BJ (cell line): Measurements from ENCODE around the gene CTTNBP2. TPM values are rescaled to one million over a fixed set of nuclear protein-coding genes. Genes with fewer than 3 reads are reported as not detected.

Experiments used
- CTCF ChIA-PET: fragments of 350-600 bp; formaldehyde crosslinking; extraction: SDS; loops from one replicate; lab custom pipeline; 2021; ENCODE audit warnings: antibody characterized with exemption, inconsistent platforms; lab: Yijun Ruan, JAX
- POLR2A ChIA-PET: fragments of 300-600 bp; sonication (Branson Sonifier 250); formaldehyde crosslinking; extraction: SDS; loops from one replicate; lab custom pipeline; 2021; ENCODE audit warnings: antibody characterized with exemption; lab: Charles Lee
- DNase-seq: peaks from one replicate; pipeline ENCODE4 v3.0.0-alpha.2; 2011; ENCODE audit warnings: low read depth
- H3K27me3 ChIP-seq: 2 replicates; pipeline ENCODE4 v1.6.0; 2011; ENCODE audit warnings: low read length; ENCODE audit not compliant: control insufficient read depth, insufficient read depth
- H3K36me3 ChIP-seq: 2 replicates; pipeline ENCODE4 v1.5.1; 2011; ENCODE audit warnings: low read length; ENCODE audit not compliant: control insufficient read depth, insufficient read depth
- H3K4me3 ChIP-seq: 2 replicates; pipeline ENCODE4 v1.5.1; 2011; ENCODE audit warnings: low read depth, mild to moderate bottlenecking, control low read depth, low read length
- CTCF ChIP-seq: IDR thresholded peaks from 2 replicates; pipeline ENCODE4 v1.5.1; 2011; ENCODE audit warnings: low read depth, mild to moderate bottlenecking, control low read depth, inconsistent platforms, low read length, moderate library complexity; ENCODE audit not compliant: insufficient read depth
- polyA plus RNA-seq: library from polyadenylated mRNA; depleted of rRNA; stranded (reverse); fragments of >200 nt; gene quantifications from 2 replicates; pipeline ENCODE4 v1.2.3, GENCODE V29; 2011

The CTTNBP2 gene
- polyA plus RNA-seq, 1 experiment, result 0.34 TPM

GRCh38 chr7:117816727-117817126 is 56.5 kb downstream of the CTTNBP2 start:
- no peak for TF ChIP-seq CTCF
- CTCF ChIA-PET, result no interaction called here

GRCh38 chr7:117811696-117812095 is 61.5 kb downstream of the CTTNBP2 start:
- no peak for DNase-seq
- Histone ChIP-seq H3K27me3 (no peaks in the 10 kb centered on the region), H3K36me3 (no peaks in the 10 kb centered on the region), H3K4me3 (no peak overlapping the region)
- POLR2A ChIA-PET, result interaction anchor here (0.7 kb wide), 1 partner anchor 18 kb away, joined by 5 read pairs; no protein-coding TSS in a partner anchor
- TF ChIP-seq CTCF, result no peak
- CTCF ChIA-PET, result no interaction called here

More at GRCh38 chr7:117816727-117817126, 56.5 kb downstream of the CTTNBP2 start:
- Histone ChIP-seq H3K4me3 (no peak overlapping the region), H3K36me3 (no peaks in the 10 kb centered on the region), H3K27me3 (no peaks in the 10 kb centered on the region)
- DNase-seq, result no peak
- POLR2A ChIA-PET, result no interaction called here

DNA sequence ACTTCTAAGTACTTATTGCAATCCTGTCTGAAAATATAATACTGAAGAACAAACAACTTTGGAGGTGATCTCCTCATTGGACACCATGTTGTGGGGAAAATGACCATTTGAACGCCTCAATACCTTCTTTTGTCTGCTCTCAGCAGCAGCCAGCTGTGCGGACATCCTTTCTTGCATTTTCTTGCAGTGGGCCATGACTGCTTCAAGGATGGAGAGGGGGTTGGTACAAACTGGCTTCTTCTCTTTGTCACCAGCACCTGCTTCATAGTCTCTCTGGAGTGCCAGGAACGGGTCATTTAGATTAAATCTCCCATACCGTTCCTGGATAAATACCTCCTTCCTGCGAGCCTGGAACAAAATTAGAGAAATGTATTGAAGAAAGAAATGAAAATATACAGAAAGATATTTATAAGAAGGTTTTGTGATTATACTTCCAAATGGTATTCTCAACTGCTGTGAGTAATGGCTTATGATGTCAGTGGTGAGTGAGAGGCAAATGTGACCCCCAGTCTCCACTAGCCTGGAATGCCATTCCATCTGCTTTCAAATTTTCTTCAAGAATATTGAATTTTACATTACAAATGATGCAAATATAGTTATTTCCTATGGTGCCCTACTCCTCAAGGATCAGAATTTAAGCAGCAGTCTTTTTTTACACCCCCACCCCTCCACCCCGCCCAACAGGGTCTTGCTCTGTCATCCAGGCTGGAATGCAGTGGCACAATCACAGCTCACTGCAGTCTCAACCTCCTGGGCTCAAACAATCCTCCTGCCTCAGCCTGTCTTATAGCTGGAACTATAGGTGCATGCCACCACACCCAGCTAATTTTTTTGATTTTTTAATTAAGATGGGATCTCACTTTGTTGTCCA is 62.4 kb downstream of the CTTNBP2 start:
- H3K4me3 ChIP-seq, result no peak overlapping the region
- ChIA-PET POLR2A (interaction anchor here (0.7 kb wide), 1 partner anchor 18 kb away, joined by 5 read pairs; no protein-coding TSS in a partner anchor), CTCF (no interaction called here)
- no peak for TF ChIP-seq CTCF
- H3K36me3 ChIP-seq, result no peaks in the 10 kb centered on the region
- no peak for DNase-seq
- no peaks in the 10 kb centered on the region for H3K27me3 ChIP-seq

GRCh38 chr7:117809958-117810357 is 63.3 kb downstream of the CTTNBP2 start:
- POLR2A ChIA-PET, result no interaction called here
- Histone ChIP-seq H3K4me3 (no peak overlapping the region), H3K27me3 (no peaks in the 10 kb centered on the region), H3K36me3 (no peaks in the 10 kb centered on the region)
- CTCF ChIA-PET, result no interaction called here
- no peak for DNase-seq
- TF ChIP-seq CTCF, result no peak

GRCh38 chr7:117808910-117809705 is 64.1 kb downstream of the CTTNBP2 start:
- Histone ChIP-seq H3K27me3 (no peaks in the 10 kb centered on the region), H3K4me3 (no peak overlapping the region), H3K36me3 (no peaks in the 10 kb centered on the region)
- ChIA-PET CTCF (no interaction called here), POLR2A (no interaction called here)
- TF ChIP-seq CTCF, result no peak
- DNase-seq, result no peak
